Fibroblast of lung (primary cell): ENCODE data around the gene AP4E1. TPM values are rescaled to one million over a fixed set of nuclear protein-coding genes. Genes with fewer than 3 reads are reported as not detected.
A peak's percentile ranks its signal among the peaks of the same experiment; 100 is the strongest.
"Not testable (repeated sequence)": the region's sequence is repeated elsewhere in the genome, so short reads cannot be mapped to it uniquely, and the experiment has no call there.

Experiments used
- DNase-seq, 2 donors: peaks; one replicate each; pipeline versions ENCODE4 v3.0.0 to v3.0.0-alpha.2; 2010; ENCODE audit warnings: low read depth in 2 of 2
- H2AFZ ChIP-seq: 2 replicates; pipeline ENCODE4 v1.5.1; 2012; ENCODE audit warnings: low read length, control low read depth, inconsistent platforms
- H3K27ac ChIP-seq: 2 replicates; pipeline ENCODE4 v1.5.1; 2011; ENCODE audit warnings: low read length, control low read depth; ENCODE audit not compliant: insufficient read depth
- H3K27me3 ChIP-seq: 2 replicates; pipeline ENCODE4 v1.5.1; 2011; ENCODE audit warnings: mild to moderate bottlenecking, low read length; ENCODE audit not compliant: control insufficient read depth, insufficient read depth
- H3K36me3 ChIP-seq: 2 replicates; pipeline ENCODE4 v1.5.1; 2011; ENCODE audit warnings: low read length; ENCODE audit not compliant: control insufficient read depth, insufficient read depth
- H3K4me1 ChIP-seq: 2 replicates; pipeline ENCODE4 v1.5.1; 2011; ENCODE audit warnings: low read length; ENCODE audit not compliant: control insufficient read depth, insufficient read depth; ENCODE audit errors: extremely low read depth
- H3K4me2 ChIP-seq: 2 replicates; pipeline ENCODE4 v1.5.1; 2011; ENCODE audit warnings: low read length, control low read depth; ENCODE audit not compliant: insufficient read depth; ENCODE audit errors: extremely low read depth
- H3K4me3 ChIP-seq, 4 experiments: fragments of 200-600 bp in 1 of 4; sonication (generic) in 1 of 4; replicated peaks in 1 of 4; 2 replicates each; pipeline ENCODE4 v1.5.1; 2011 to 2016; ENCODE audit warnings: low read length in 4 of 4, low read depth in 3 of 4, mild to moderate bottlenecking in 3 of 4, control low read depth in 2 of 4, inconsistent platforms in 1 of 4, mixed read lengths in 1 of 4; ENCODE audit not compliant: insufficient read depth in 1 of 4; ENCODE audit errors: control extremely low read depth in 1 of 4
- H3K79me2 ChIP-seq: 2 replicates; pipeline ENCODE4 v1.5.1; 2012; ENCODE audit warnings: mild to moderate bottlenecking, low read length, inconsistent platforms; ENCODE audit not compliant: control insufficient read depth, insufficient read depth
- H3K9ac ChIP-seq: 2 replicates; pipeline ENCODE4 v1.5.1; 2011; ENCODE audit warnings: mild to moderate bottlenecking, low read length, control low read depth; ENCODE audit not compliant: insufficient read depth
- H3K9me3 ChIP-seq: 2 replicates; pipeline ENCODE4 v1.5.1; 2012; ENCODE audit warnings: low read depth, low read length; ENCODE audit not compliant: control insufficient read depth, insufficient read depth
- H4K20me1 ChIP-seq: 2 replicates; pipeline ENCODE4 v1.5.1; 2011; ENCODE audit warnings: low read length; ENCODE audit not compliant: control insufficient read depth, insufficient read depth; ENCODE audit errors: extremely low read depth
- EZH2 ChIP-seq: IDR thresholded peaks from 2 replicates; pipeline ENCODE4 v1.5.1; 2012; ENCODE audit warnings: low read length, control low read depth, mild to moderate bottlenecking; ENCODE audit errors: missing control alignments
- polyA plus RNA-seq, 2 donors: library from polyadenylated mRNA; depleted of rRNA in 1 of 2; stranded (reverse) in 1 of 2; unstranded in 1 of 2; fragments of >200 nt; gene quantifications; 2 replicates each; pipeline ENCODE4 v1.2.1, GENCODE V29; 2011 to 2012; ENCODE audit warnings: missing spikeins in 1 of 2
- total RNA-seq: library from RNA; depleted of rRNA; stranded (reverse); fragments of >200 nt; gene quantifications from 2 replicates; pipeline ENCODE4 v1.2.1, GENCODE V29; 2014
- TF ChIP-seq, protein P1 (sequence below), 2 donors: IDR thresholded peaks in 1 of 2; conservative IDR thresholded peaks in 1 of 2; 1 replicate in 1 of 2; 2 replicates in 1 of 2; pipeline ENCODE4 v1.5.1; 2011 to 2012; ENCODE audit warnings: low read length in 2 of 2, control low read depth in 1 of 2, inconsistent platforms in 1 of 2, low read depth in 1 of 2, mild to moderate bottlenecking in 1 of 2

Gene AP4E1
- total and polyA plus RNA-seq, 2 donors (not counting 1 experiment from before 2014, with no cell fraction given), result 7.3 to 19.7 TPM

DNA sequence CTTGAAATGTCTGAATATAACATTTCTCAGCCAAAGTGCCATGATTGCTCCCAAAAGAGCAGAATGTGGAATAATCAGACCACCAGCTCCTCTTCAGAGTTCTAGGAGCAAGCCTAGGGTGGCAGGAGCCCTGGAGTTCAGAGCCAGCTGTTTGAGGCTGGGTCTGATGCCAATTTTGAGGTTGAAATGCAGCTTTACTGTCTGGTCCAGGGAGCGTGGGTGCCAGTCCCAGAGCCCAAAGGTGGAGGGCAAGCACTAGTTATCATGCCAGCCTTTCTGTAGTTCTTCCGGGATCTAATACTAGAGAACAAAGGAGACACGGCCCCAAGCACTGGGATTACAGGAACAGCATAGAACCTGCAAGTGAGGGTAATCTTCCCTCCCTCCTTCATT, 117.0 kb downstream of the AP4E1 start:
- H3K36me3 ChIP-seq, result no peaks in the 10 kb centered on the region
- no peak for TF ChIP-seq EZH2
- TF ChIP-seq, protein P1, sequence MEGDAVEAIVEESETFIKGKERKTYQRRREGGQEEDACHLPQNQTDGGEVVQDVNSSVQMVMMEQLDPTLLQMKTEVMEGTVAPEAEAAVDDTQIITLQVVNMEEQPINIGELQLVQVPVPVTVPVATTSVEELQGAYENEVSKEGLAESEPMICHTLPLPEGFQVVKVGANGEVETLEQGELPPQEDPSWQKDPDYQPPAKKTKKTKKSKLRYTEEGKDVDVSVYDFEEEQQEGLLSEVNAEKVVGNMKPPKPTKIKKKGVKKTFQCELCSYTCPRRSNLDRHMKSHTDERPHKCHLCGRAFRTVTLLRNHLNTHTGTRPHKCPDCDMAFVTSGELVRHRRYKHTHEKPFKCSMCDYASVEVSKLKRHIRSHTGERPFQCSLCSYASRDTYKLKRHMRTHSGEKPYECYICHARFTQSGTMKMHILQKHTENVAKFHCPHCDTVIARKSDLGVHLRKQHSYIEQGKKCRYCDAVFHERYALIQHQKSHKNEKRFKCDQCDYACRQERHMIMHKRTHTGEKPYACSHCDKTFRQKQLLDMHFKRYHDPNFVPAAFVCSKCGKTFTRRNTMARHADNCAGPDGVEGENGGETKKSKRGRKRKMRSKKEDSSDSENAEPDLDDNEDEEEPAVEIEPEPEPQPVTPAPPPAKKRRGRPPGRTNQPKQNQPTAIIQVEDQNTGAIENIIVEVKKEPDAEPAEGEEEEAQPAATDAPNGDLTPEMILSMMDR (conservative IDR thresholded peaks at IDR 0.05 in 1 of 2, IDR thresholded peaks at IDR 0.05 in 1 of 2; ENCODE audit: low read depth in 1 of 2, low read length in 2 of 2), result no peak
- no peak overlapping the region for H2AFZ ChIP-seq
- no peak overlapping the region for H3K9ac ChIP-seq
- H3K27ac ChIP-seq, result no peak overlapping the region
- H4K20me1 ChIP-seq, result no peaks in the 10 kb centered on the region
- no peaks in the 10 kb centered on the region for H3K9me3 ChIP-seq
- DNase-seq, result no peak
- no peaks in the 10 kb centered on the region for H3K79me2 ChIP-seq
- peaks cover 3% of the 10 kb centered on the region for H3K4me1 ChIP-seq
- H3K4me2 ChIP-seq, result no peak overlapping the region
- H3K4me3 ChIP-seq, result no peak overlapping the region
- no peaks in the 10 kb centered on the region for H3K27me3 ChIP-seq

DNA sequence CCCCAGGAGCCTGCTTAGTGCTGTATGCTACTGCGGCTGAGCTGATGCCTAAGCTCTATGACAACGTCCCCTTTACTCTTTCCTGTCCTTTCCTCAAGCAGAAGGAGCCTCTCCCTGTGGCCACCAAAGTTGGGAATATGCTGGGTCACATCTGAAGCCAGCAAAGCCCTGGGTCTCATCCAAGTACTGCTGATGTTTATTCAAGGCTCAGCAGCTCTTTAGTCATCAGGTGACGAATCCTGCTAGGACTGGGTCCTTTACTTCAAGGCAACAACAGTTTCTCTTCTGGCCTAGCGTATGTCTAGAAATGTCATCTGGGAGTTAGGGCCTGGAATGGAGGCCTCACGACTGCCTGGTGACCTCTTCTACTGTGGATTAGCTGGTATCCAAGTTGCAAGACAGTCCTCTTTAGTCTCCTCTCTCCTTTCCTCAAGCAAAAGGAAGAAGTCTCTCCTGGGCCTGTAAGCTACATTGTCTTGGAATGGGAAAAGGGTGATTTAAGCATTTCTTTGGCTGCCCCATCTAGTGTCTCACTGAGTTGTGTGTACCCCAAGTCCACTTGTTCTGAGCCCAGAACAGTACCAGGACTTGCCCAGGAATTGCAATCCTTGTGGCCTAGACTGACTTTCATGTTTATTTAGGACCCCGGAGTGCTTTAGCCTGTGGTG, 122.3 kb downstream of the AP4E1 start:
- Histone ChIP-seq H3K36me3 (no peaks in the 10 kb centered on the region), H3K27ac (peak overlapping the region; percentile 74), H2AFZ (peak overlapping the region; percentile 33)

DNA sequence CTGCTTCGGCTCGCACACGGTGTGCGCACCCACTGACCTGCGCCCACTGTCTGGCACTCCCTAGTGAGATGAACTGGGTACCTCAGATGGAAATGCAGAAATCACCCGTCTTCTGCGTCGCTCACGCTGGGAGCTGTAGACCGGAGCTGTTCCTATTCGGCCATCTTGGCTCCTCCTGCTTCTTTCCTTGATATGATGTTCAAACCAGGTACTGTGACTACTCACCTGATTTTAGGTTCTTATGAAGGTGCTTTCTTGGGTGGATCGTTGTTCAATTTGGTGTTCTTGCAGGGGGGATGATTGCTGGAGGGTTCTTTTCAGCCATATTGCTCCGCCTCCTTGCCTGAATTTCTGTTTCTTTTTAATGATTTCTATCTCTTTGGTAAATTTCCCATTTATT, 129.0 kb downstream of the AP4E1 start:
- not testable (repeated sequence) for DNase-seq, H3K36me3 ChIP-seq, H3K27ac ChIP-seq, H3K4me3 ChIP-seq, H3K9ac ChIP-seq, H3K9me3 ChIP-seq, H3K4me1 ChIP-seq, H3K4me2 ChIP-seq, H3K27me3 ChIP-seq, H2AFZ ChIP-seq, H3K79me2 ChIP-seq, H4K20me1 ChIP-seq

More for the DNA sequence above, 122.3 kb downstream of the AP4E1 start:
- no peak overlapping the region for H3K9ac ChIP-seq
- TF ChIP-seq EZH2, result no peak
- TF ChIP-seq, protein P1 (conservative IDR thresholded peaks at IDR 0.05 in 1 of 2, IDR thresholded peaks at IDR 0.05 in 1 of 2; ENCODE audit: low read depth in 1 of 2, low read length in 2 of 2), result no peak
- no peaks in the 10 kb centered on the region for H3K9me3 ChIP-seq
- no peaks in the 10 kb centered on the region for H4K20me1 ChIP-seq
- H3K79me2 ChIP-seq, result no peaks in the 10 kb centered on the region
- no peaks in the 10 kb centered on the region for H3K27me3 ChIP-seq
- H3K4me2 ChIP-seq, result peak overlapping the region; percentile 58
- DNase-seq, result peak; percentile 82 to 85
- peaks cover 11% of the 10 kb centered on the region for H3K4me1 ChIP-seq
- H3K4me3 ChIP-seq, result no peak overlapping the region
